HG02798 (cell line): ENCODE data around the gene CFAP73.
A peak's percentile ranks its signal among the peaks of the same experiment; 100 is the strongest.
"Not testable (repeated sequence)": the region's sequence is repeated elsewhere in the genome, so short reads cannot be mapped to it uniquely, and the experiment has no call there.

Source experiments
- ATAC-seq: cut with Tn5 transposase; IDR thresholded peaks from one replicate; pipeline ENCODE4 v1.9.1; 2021; ENCODE audit warnings: mild to moderate bottlenecking; ENCODE audit not compliant: unreplicated experiment, poor library complexity

The CFAP73 gene

DNA sequence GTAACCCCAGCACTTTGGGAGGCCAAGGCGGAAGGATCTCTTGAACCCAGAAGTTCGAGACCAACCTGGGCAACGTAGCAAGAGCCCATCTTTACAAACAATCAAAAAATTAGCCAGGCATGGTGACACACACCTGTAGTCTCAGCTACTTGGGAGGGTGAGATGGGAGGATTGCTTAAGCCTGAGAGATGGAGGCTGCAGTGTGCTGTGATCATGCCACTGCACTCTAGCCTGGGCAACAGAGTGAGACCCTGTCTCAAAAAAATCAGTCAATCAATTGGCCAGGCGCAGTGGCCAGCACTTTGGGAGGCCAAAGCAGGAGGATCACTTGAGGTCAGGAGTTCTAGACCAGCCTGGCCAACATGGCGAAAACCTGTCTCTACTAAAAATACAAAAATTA lies 57.3 kb downstream of the CFAP73 start:
- ATAC-seq, result not testable (repeated sequence)

DNA sequence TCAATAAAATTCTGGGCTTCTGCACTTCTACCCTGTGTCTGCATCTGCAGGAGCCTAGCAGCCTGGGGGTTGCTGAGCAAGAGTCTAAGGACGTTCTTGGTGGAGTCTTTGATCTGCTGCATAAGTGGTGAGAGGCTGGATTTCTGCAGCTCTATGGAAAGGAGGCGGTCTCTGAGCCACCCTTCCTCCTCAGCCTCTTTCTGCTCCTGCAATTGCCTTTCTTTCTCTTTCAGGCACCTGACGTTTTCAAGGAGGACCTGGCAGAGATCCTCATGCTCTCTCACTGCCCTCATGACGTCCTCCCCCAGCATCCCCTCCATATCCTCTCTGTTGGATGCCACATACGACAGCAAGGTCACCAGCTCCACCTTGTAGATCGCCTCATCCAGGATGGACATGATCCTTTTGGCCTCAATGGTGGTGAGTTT lies 58.1 kb downstream of the CFAP73 start:
- no peak for ATAC-seq

DNA sequence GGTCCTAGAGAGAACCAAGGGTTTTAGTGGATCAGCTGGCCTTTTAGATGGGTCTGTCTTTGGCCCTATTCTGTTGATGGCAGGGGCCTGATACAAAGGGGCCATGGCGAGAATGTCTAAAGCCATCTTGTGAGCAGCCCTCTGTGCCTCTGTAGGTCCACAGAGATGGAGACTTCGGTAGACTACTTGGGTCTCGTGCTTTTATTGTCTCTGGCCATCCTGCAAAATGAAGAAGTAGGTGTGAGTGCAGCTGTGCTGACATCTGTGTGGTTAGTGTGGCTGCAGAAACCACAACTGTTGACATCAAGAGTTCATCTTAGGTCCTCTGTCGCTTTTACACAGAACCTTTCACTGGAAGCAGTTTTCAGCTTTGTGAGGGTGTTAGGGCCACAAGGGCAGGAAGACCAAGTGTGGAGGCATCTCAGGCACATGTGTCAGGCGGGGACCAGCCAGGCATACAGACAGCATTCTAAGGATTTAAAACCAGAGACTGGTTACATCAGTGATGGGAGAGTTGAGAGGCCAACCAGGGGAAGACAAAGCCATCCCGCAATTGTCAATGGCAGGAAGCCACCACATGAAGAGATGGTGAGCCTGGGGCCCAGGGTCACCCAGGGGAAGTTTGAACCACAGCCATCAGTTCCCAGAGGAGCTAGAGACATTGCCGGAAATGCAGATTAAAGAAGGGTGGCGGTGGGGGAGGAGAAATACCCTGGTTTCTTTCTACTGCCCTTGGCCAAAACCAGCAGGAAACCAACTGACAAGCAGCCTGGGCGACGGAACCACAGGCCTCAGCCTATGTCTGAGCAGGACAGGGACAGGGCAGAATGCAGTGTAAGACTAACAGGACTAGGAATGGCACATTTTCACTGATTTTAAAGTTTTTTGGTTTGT lies 58.8 kb downstream of the CFAP73 start:
- ATAC-seq, result peak; percentile 82
